ENCODE data around the gene NUP133. TPM values are rescaled to one million over a fixed set of nuclear protein-coding genes. Genes with fewer than 3 reads are reported as not detected.
A peak's percentile ranks its signal among the peaks of the same experiment; 100 is the strongest.

The NUP133 gene
- total and polyA plus RNA-seq, 2 of the 4 experiments (the other 2 are of a cell fraction) = 13.4 to 30.5 TPM

GRCh38 chr1:229410692-229411433, 97.3 kb downstream of the NUP133 start:
- no peak overlapping the region for H2BK120ac ChIP-seq (ENCODE audit: low read depth, low read length)
- dilution Hi-C loops (cut with HindIII; ENCODE audit: low sequenced_read_pairs, unreplicated experiment) = no loop called here

More at GRCh38 chr1:229410692-229411433, 97.3 kb downstream of the NUP133 start:
- Histone ChIP-seq H3K14ac (replicated peaks; ENCODE audit: low read depth, low read length) (no peak overlapping the region), H3K4ac (ENCODE audit: low read depth, low read length) (no peak overlapping the region; the same call in 1 of the 2 replicates), H2AK5ac (ENCODE audit: low read depth, low read length) (no peak overlapping the region), H3K4me1 (ENCODE audit: control insufficient read depth, insufficient read depth, low read length) (peaks cover 7% of the 10 kb centered on the region; the same call in 1 of the 2 replicates), H4K20me1 (ENCODE audit: insufficient read depth, low read length) (no peaks in the 10 kb centered on the region), H3K9me1 (ENCODE audit: insufficient read depth, low read length) (peaks cover 4% of the 10 kb centered on the region; the same call in 1 of the 2 replicates), H2BK5ac (ENCODE audit: low read depth, low read length, poor library complexity, severe bottlenecking) (no peak overlapping the region), H3K9me3 (ENCODE audit: control insufficient read depth, insufficient read depth, low read length) (no peaks in the 10 kb centered on the region), H3K4me2 (ENCODE audit: low read depth, low read length) (no peak overlapping the region), H2AK9ac (replicated peaks; ENCODE audit: low read depth, low read length, poor library complexity) (peak overlapping the region; percentile 9), H3K56ac (ENCODE audit: extremely low read depth, insufficient read depth, low read length) (no peak overlapping the region), H4K5ac (ENCODE audit: low read depth, low read length) (no peak overlapping the region), H3K27me3 (ENCODE audit: control insufficient read depth, insufficient read depth, low read length) (peaks cover 27% of the 10 kb centered on the region), H3K36me3 (ENCODE audit: control insufficient read depth, insufficient read depth, low read length) (no peaks in the 10 kb centered on the region), H3K9ac (ENCODE audit: low read depth, low read length) (no peak overlapping the region), H3K23ac (ENCODE audit: low read depth, low read length) (no peak overlapping the region; the same call in 1 of the 2 replicates), H3K27ac (ENCODE audit: insufficient read depth, low read length) (no peak overlapping the region), H2AFZ (replicated peaks; ENCODE audit: low read length, poor library complexity) (peak overlapping the region; percentile 50), H4K8ac (ENCODE audit: low read depth in 2 of 2, low read length in 2 of 2) (no peak overlapping the region), H4K91ac (ENCODE audit: insufficient read depth, low read depth, low read length) (no peak overlapping the region), H2BK20ac (ENCODE audit: low read depth, low read length) (no peak overlapping the region), H3K18ac (ENCODE audit: low read depth, low read length) (no peak overlapping the region), H3K79me1 (ENCODE audit: low read depth in 1 of 2, low read length in 2 of 2) (no peaks in the 10 kb centered on the region), H3K4me3 (ENCODE audit: insufficient read depth, low read depth, low read length) (no peak overlapping the region), H2BK15ac (ENCODE audit: low read depth, low read length) (no peak overlapping the region)
- POLR2A ChIA-PET (ENCODE audit: unreplicated experiment) = no interaction called here
- CTCF ChIA-PET = interaction anchor here (0.6 to 1.9 kb wide), 2 partner anchors 17 to 755 kb away, joined by 3 to 5 read pairs; no protein-coding TSS in a partner anchor
- in situ Hi-C loops (cut with MboI; ENCODE audit: low sequenced_read_pairs) (no loop called here), intact Hi-C loops (cut with micrococcal nuclease) (no loop called here)
- ATAC-seq (ENCODE audit: low read depth) = peak; percentile 88
- no TSS peak for BruUV-seq (replicated peaks)
- whole genome bisulfite sequencing, 2 experiments (ENCODE audit: extremely low coverage in 2 of 2, insufficient read length in 1 of 2) = no CpG with 5 or more reads among the region's 14 CpGs
- TF ChIP-seq CEBPB (IDR thresholded peaks at IDR 0.05; ENCODE audit: low read depth, low read length) (no peak), FOS (IDR thresholded peaks at IDR 0.05; ENCODE audit: low read depth, low read length) (0 out of 2 replicates have a peak, but pooled peaks have one; percentile 32)
- peak; percentile 49 for DNase-seq
